Activated CD4-positive, alpha-beta memory T cell treated with anti-CD3 and anti-CD28 coated beads, Interleukin-2, amount 10 ng/mL, durations not matched to agents 7 days and 5 days (primary cell): ENCODE results near the gene RNU6-7. TPM values are rescaled to one million over a fixed set of nuclear protein-coding genes. Genes with fewer than 3 reads are reported as not detected.

Experiments
- CTCF ChIA-PET: fragments of 350-600 bp; sonication (Branson Sonifier 250); formaldehyde crosslinking; loops from one replicate; lab custom pipeline; 2021; ENCODE audit warnings: antibody characterized with exemption, inconsistent platforms; lab: Charles Lee
- POLR2A ChIA-PET: fragments of 350-600 bp; sonication (Branson Sonifier 250); formaldehyde crosslinking; loops from one replicate; lab custom pipeline; 2021; ENCODE audit warnings: antibody characterized with exemption; lab: Charles Lee
- DNase-seq: peaks from one replicate; pipeline ENCODE4 v3.0.0-alpha.2; 2020
- H3K27ac Mint-ChIP-seq: one replicate; pipeline ENCODE4 v1.8.0; 2021; ENCODE audit warnings: mild to moderate bottlenecking, mixed read lengths
- H3K27me3 Mint-ChIP-seq: one replicate; pipeline ENCODE4 v1.8.0; 2021; ENCODE audit warnings: mixed read lengths
- H3K36me3 Mint-ChIP-seq: one replicate; pipeline ENCODE4 v1.8.0; 2021; ENCODE audit warnings: low read depth, mixed read lengths
- H3K4me1 Mint-ChIP-seq: one replicate; pipeline ENCODE4 v1.8.0; 2021; ENCODE audit warnings: mixed read lengths
- H3K4me3 Mint-ChIP-seq: one replicate; pipeline ENCODE4 v1.8.0; 2021; ENCODE audit warnings: mild to moderate bottlenecking, mixed read lengths
- H3K9me3 Mint-ChIP-seq: one replicate; pipeline ENCODE4 v1.8.0; 2021; ENCODE audit warnings: mixed read lengths
- total RNA-seq, 2 experiments: library from RNA; stranded (reverse); gene quantifications; one replicate each; pipeline ENCODE4 v1.2.3, GENCODE V29; 2021

Gene RNU6-7
- total RNA-seq, 2 experiments from 2014 or later, result not detected

DNA sequence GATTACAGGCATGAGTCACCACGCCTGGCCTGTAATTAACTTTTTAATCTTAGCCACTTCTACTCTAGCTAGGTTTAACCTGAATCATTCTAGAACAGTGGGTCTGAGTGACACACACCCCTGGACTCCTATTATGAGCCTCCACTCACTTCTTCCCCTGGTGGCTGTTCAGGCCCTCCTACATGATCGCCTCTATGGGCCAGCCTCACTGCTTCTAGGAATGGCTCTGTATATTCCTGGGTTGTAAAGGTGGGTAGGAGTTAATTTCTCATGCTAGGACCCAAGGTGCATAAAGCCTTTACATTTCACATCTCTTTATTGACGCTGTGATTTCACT is 9.2 kb downstream of the RNU6-7 start:
- no peak for DNase-seq
- Mint-ChIP-seq H3K4me3 (no peak overlapping the region), H3K9me3 (no peaks in the 10 kb centered on the region), H3K27ac (no peak overlapping the region), H3K27me3 (peaks cover 9% of the 10 kb centered on the region), H3K4me1 (peaks cover 6% of the 10 kb centered on the region), H3K36me3 (no peaks in the 10 kb centered on the region)
- ChIA-PET CTCF (no interaction called here), POLR2A (no interaction called here)

DNA sequence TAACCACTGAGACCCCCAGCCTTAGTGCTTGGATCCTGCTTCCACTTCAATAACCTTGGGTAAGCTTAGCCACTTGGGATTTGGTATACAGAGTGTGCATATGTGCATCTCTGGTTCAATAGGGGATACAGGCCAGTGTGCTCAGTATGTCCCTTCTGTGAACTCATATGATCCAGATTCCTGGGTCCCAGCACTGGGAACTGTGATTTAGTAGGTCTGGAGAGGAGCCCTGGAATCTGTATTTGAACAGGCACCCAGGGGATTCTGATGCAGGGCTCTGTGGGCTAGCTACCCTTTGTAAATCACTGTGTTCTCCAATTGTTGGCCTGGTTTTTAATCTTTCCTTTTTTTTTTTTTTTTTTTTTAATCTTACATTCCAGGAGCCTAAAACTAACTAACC is 11.0 kb downstream of the RNU6-7 start:
- DNase-seq, result no peak
- no peak overlapping the region for H3K4me3 Mint-ChIP-seq
- POLR2A ChIA-PET, result no interaction called here
- peaks cover 6% of the 10 kb centered on the region for H3K27me3 Mint-ChIP-seq
- no peaks in the 10 kb centered on the region for H3K4me1 Mint-ChIP-seq
- no peaks in the 10 kb centered on the region for H3K9me3 Mint-ChIP-seq
- H3K27ac Mint-ChIP-seq, result no peak overlapping the region
- no peaks in the 10 kb centered on the region for H3K36me3 Mint-ChIP-seq
- CTCF ChIA-PET, result interaction anchor here (2.4 kb wide), 1 partner anchor 38 kb away, joined by 6 read pairs; no protein-coding TSS in a partner anchor

DNA sequence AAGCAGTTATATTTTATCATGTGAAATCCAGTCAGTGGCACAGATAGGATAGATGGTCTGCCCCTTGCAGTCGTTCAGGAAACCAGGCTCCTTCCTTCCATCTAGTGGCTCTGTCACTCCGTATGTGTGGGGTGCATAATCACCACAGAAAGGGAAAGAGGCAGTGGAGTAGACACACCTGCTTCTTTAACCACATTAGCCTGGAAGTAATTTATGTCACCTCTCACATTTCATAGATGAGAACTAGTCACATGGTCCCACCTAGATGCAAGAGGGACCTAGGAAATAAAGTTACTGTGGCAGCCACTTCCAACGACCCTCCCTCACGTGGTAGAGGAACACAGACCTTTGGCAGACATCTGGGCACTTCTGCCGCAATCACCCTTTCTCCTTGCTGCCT is 15.5 kb downstream of the RNU6-7 start:
- CTCF ChIA-PET, result no interaction called here
- no peaks in the 10 kb centered on the region for H3K9me3 Mint-ChIP-seq
- H3K27me3 Mint-ChIP-seq, result peaks cover 4% of the 10 kb centered on the region
- H3K4me3 Mint-ChIP-seq, result no peak overlapping the region
- POLR2A ChIA-PET, result no interaction called here
- no peaks in the 10 kb centered on the region for H3K36me3 Mint-ChIP-seq
- no peaks in the 10 kb centered on the region for H3K4me1 Mint-ChIP-seq
- no peak overlapping the region for H3K27ac Mint-ChIP-seq
- DNase-seq, result no peak

DNA sequence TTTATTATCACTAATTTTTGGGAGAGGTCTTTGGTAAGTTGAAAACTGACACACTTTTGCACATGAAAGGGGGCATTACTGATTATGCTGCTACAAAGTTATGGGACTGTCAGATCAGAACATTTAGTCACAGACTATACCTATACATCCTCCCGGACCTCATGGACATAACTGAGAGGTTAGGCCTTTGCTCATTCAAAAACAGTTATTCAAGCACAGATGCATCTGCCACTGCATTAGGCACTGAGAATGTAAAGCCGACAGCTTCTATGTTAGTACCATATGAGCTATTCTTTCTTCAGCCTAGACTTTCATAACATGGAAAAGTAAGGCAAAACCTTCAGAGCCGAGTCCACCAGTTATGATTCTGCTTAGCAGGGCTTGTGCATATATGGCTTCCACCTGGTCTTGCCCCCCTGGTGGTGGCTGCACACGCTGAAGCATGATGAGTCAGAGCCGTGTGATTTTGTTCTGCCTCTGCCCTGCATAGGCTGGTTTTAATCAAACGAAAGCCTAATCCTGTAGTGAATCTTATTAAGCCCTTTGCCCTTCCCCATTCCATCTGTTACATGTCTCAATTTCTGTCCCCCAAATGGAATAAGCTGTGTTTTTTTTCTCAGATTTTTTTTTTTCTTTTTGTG is 23.0 kb downstream of the RNU6-7 start:
- H3K27me3 Mint-ChIP-seq, result peaks cover 4% of the 10 kb centered on the region
- POLR2A ChIA-PET, result no interaction called here
- H3K4me3 Mint-ChIP-seq, result no peak overlapping the region
- H3K4me1 Mint-ChIP-seq, result no peaks in the 10 kb centered on the region
- no peak overlapping the region for H3K27ac Mint-ChIP-seq
- no peaks in the 10 kb centered on the region for H3K9me3 Mint-ChIP-seq
- CTCF ChIA-PET, result no interaction called here
- no peak for DNase-seq
- H3K36me3 Mint-ChIP-seq, result no peaks in the 10 kb centered on the region

DNA sequence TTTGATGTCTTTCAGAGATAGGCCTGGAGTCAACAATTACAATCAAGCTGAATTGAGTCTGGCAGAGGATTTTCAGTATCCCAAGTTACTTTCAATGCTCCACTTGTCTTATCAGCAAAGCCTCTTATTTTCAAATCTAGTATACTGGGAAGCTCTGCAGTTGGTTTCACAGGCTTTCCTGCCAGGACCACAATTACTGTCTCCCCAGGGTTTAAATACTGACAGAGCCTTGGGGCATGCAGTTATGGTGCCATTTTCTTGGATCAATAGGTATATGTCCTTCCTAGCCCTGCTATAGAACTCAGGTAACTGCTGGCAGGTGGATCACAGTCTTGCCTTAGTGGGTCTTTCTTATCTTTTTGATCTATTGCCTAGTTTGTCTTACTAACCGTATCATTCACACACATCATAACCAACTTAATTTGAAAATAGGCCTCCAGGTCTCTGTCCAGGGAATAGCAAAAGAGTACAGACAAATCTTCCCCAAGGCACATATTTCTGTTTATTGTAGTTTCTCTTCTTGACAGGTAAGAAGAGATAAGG is 23.6 kb downstream of the RNU6-7 start:
- ChIA-PET CTCF (no interaction called here), POLR2A (no interaction called here)
- peaks cover 4% of the 10 kb centered on the region for H3K27me3 Mint-ChIP-seq
- no peak overlapping the region for H3K27ac Mint-ChIP-seq
- no peaks in the 10 kb centered on the region for H3K9me3 Mint-ChIP-seq
- no peak overlapping the region for H3K4me3 Mint-ChIP-seq
- no peak for DNase-seq
- H3K4me1 Mint-ChIP-seq, result no peaks in the 10 kb centered on the region
- no peaks in the 10 kb centered on the region for H3K36me3 Mint-ChIP-seq

DNA sequence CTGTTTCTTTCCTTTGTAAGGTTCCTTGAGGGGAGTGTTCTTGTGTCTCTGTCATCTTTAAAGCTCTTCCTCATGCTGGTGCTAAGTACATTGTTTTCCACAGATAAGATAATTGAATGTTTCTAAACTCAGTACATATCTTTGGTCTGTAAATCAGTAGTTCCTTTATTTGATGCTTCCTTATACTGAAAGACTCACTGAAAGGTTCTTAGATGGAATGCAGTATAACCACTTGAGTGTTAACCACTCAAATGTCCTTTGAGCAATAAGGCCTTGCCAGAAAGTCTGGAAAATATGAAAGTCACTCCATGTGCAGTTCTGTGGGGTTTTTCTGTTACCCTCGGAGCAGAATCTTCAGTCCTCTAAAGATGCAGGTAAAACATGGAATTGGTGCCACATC is 24.2 kb downstream of the RNU6-7 start:
- CTCF ChIA-PET, result no interaction called here

DNA sequence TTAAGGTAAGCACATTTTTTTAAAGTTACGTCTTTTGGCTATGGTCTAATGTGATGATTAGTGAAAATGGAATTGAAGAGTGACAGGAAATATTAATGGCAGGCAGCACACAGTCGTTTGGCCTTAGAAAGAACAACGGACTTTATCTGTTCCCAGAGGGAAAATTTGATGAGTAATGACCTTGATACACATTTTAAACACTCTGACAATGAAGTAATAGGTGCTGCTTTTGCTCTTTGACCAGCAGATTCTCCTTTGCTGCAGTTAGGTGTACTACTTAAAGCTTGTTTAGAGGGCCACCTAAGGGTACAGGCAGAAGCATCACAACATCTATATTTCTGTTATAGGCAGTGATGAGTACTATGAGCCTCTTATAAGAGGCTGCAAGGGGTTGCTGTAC is 28.3 kb downstream of the RNU6-7 start:
- DNase-seq, result no peak
- CTCF ChIA-PET, result no interaction called here
- POLR2A ChIA-PET, result no interaction called here
- H3K4me3 Mint-ChIP-seq, result no peak overlapping the region
- no peak overlapping the region for H3K27ac Mint-ChIP-seq
- no peaks in the 10 kb centered on the region for H3K27me3 Mint-ChIP-seq
- no peaks in the 10 kb centered on the region for H3K36me3 Mint-ChIP-seq
- peaks cover 6% of the 10 kb centered on the region for H3K4me1 Mint-ChIP-seq
- no peaks in the 10 kb centered on the region for H3K9me3 Mint-ChIP-seq

More for the DNA sequence above, 24.2 kb downstream of the RNU6-7 start:
- H3K36me3 Mint-ChIP-seq, result no peaks in the 10 kb centered on the region
- no peak for DNase-seq
- H3K27me3 Mint-ChIP-seq, result peaks cover 4% of the 10 kb centered on the region
- H3K9me3 Mint-ChIP-seq, result no peaks in the 10 kb centered on the region
- H3K4me3 Mint-ChIP-seq, result no peak overlapping the region
- no peaks in the 10 kb centered on the region for H3K4me1 Mint-ChIP-seq
- POLR2A ChIA-PET, result no interaction called here
- H3K27ac Mint-ChIP-seq, result no peak overlapping the region

DNA sequence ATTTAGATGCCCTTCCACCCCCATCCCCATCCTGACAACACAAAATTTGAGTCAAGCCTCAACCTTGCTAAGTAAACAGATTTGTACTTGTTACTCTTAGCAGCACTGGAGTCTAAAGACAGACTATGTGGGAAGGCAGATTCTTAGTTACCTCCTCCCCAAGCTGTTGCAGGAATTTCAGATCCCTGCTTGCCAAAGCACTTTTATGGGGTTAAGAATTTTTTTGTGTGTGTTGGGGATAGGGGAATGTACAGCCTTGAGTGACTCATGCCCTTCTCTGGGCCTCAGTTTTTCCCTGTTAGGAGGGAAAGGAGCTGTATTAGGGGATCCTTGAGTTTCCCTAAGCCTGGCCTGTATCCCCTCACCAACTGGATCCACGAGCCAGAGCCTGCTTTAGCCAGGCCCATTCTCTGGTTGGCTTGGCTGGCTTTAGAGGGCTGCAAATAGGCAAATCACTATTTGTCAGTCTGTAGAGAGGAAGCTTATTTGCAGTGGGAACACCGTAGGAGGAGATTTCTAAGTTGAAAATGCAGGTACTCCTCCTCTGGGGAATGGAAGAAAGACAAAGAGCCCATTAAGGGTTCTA is 28.9 kb downstream of the RNU6-7 start:
- POLR2A ChIA-PET, result interaction anchor here (0.6 kb wide), 1 partner anchor 16 kb away, joined by 3 read pairs; no protein-coding TSS in a partner anchor
- no peak for DNase-seq
- Mint-ChIP-seq H3K36me3 (no peaks in the 10 kb centered on the region), H3K4me1 (peaks cover 6% of the 10 kb centered on the region), H3K27ac (no peak overlapping the region), H3K27me3 (no peaks in the 10 kb centered on the region), H3K4me3 (no peak overlapping the region), H3K9me3 (no peaks in the 10 kb centered on the region)
- CTCF ChIA-PET, result no interaction called here

DNA sequence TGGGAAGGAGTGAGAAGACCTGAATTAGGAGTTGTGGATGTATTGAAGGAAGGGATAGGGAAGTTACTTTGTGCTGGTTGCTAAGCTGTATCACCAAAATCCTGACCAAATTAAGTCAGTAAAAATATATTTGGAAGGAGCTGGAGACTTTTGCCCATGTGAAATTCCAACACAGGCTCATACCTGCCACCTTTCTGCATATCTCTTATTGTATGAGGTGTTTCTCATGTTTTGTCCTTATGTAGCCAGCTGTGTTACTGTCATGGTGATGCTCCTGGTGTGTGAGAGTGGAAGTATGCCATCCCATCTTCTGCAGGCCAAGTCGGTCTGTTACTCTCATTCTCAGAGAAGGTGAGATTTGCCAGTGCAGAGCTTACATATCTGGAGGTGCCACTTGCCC is 30.6 kb downstream of the RNU6-7 start:
- H3K27me3 Mint-ChIP-seq, result peaks cover 2% of the 10 kb centered on the region
- H3K4me3 Mint-ChIP-seq, result no peak overlapping the region
- DNase-seq, result no peak
- ChIA-PET CTCF (interaction anchor here (1.1 to 1.4 kb wide), 2 partner anchors 19 to 22 kb away, joined by 4 to 5 read pairs; no protein-coding TSS in a partner anchor), POLR2A (no interaction called here)
- H3K36me3 Mint-ChIP-seq, result no peaks in the 10 kb centered on the region
- no peak overlapping the region for H3K27ac Mint-ChIP-seq
- peaks cover 6% of the 10 kb centered on the region for H3K4me1 Mint-ChIP-seq
- no peaks in the 10 kb centered on the region for H3K9me3 Mint-ChIP-seq

DNA sequence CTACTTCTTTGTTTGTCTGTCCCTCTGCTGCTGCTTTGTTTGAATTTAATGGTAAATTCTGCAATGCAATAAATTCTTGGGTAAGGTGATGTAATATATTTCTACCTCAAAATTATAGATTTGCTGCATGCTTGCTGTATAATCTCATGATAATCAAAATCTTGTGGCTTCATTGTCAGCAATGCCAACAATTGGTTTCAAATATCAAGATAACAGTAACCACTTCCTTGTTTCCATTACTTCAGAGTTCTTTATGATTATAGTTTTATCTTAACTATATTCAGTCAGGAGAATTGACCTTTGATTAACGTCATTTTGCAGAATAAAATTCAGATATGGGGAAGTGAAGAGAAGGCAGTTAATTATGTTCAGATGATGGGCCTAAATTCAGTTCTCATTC is 31.4 kb downstream of the RNU6-7 start:
- DNase-seq, result no peak
- no peak overlapping the region for H3K27ac Mint-ChIP-seq
- H3K4me1 Mint-ChIP-seq, result peaks cover 6% of the 10 kb centered on the region
- peaks cover 1% of the 10 kb centered on the region for H3K9me3 Mint-ChIP-seq
- H3K4me3 Mint-ChIP-seq, result no peak overlapping the region
- H3K36me3 Mint-ChIP-seq, result no peaks in the 10 kb centered on the region
- ChIA-PET POLR2A (no interaction called here), CTCF (interaction anchor here (1.1 to 1.4 kb wide), 2 partner anchors 18 to 21 kb away, joined by 4 to 5 read pairs; no protein-coding TSS in a partner anchor)
- H3K27me3 Mint-ChIP-seq, result peaks cover 3% of the 10 kb centered on the region

DNA sequence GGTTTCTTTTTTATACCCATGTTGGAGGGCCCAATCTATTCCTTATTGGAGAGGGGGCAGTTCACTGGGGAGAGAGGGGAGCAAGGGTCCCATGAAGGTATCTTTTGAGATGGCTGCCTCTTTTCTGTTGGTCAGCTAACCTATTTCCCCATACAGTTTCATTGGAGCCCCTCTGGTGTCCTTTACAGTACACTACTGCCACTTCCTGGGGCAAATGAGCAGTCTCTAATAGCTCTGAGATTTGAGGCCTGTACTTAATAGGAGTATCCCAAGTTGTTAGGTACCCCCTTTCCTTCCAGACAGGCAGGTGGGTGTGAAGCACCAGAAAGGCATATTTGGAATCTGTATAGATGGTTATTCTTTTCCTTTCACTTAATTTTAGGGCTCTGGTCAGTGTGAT is 42.6 kb downstream of the RNU6-7 start:
- CTCF ChIA-PET, result interaction anchor here (2.9 kb wide), 1 partner anchor 10 kb away, joined by 9 read pairs; no protein-coding TSS in a partner anchor
- no peak for DNase-seq
- Mint-ChIP-seq H3K4me1 (no peaks in the 10 kb centered on the region), H3K4me3 (no peak overlapping the region), H3K27ac (no peak overlapping the region), H3K27me3 (no peaks in the 10 kb centered on the region), H3K36me3 (no peaks in the 10 kb centered on the region), H3K9me3 (no peaks in the 10 kb centered on the region)
- POLR2A ChIA-PET, result no interaction called here

DNA sequence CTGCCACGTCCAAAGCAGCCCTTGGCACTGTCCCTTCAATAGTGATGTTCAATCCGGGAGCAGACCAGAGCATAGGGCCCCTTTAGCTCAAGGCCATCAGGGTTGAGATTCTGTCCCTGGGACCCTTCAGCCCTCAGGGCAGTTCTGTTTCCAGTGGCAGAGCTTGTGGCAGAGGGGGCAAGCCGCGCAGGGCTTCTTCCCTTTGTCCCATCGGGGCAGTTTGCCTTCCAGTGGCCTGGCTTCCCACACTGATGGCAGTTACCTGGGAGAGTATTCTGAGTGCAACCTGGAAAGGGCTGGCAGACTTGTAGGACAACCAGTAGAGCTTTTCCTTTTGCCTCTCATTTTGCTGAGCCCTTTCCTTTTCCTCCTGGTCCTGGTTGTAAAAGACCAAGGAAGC is 44.9 kb downstream of the RNU6-7 start:
- no peak overlapping the region for H3K4me3 Mint-ChIP-seq

DNA sequence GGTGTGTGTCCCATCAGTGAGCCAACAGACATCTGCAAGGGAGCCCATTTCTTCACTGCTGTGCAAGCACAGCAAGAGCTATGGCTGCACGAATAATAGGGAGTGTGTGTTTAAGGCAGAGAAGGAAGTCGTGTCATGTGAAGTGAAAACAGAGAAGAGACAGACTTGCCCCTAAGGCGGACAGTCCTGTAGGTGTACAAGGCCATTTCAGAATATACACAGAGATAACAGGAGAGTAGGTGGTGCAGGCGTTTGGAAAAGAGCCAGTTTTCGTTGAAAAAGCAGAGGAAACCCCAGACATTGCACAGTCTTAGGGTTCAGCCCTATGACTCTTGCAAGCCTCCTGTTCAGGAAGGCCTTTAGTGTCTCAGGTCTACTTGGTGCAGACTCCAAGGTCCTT is 47.5 kb downstream of the RNU6-7 start:
- no peaks in the 10 kb centered on the region for H3K27me3 Mint-ChIP-seq
- ChIA-PET POLR2A (no interaction called here), CTCF (no interaction called here)
- H3K36me3 Mint-ChIP-seq, result no peaks in the 10 kb centered on the region
- H3K27ac Mint-ChIP-seq, result no peak overlapping the region
- no peaks in the 10 kb centered on the region for H3K4me1 Mint-ChIP-seq
- H3K4me3 Mint-ChIP-seq, result no peak overlapping the region
- DNase-seq, result no peak
- no peaks in the 10 kb centered on the region for H3K9me3 Mint-ChIP-seq

More for the DNA sequence above, 44.9 kb downstream of the RNU6-7 start:
- Mint-ChIP-seq H3K27me3 (no peaks in the 10 kb centered on the region), H3K27ac (no peak overlapping the region), H3K4me1 (no peaks in the 10 kb centered on the region), H3K36me3 (no peaks in the 10 kb centered on the region), H3K9me3 (no peaks in the 10 kb centered on the region)
- no peak for DNase-seq
- CTCF ChIA-PET, result interaction anchor here (1.6 to 2.9 kb wide), 2 partner anchors 8 to 47 kb away, joined by 3 to 9 read pairs; no protein-coding TSS in a partner anchor
- POLR2A ChIA-PET, result no interaction called here
